ENCODE data around the gene ROR1.
A peak's percentile ranks its signal among the peaks of the same experiment; 100 is the strongest.

The ROR1 gene

GRCh38 chr1:64161357-64161941 lies 387.6 kb downstream of the ROR1 start:
- peak; percentile 41 for DNase-seq

DNA sequence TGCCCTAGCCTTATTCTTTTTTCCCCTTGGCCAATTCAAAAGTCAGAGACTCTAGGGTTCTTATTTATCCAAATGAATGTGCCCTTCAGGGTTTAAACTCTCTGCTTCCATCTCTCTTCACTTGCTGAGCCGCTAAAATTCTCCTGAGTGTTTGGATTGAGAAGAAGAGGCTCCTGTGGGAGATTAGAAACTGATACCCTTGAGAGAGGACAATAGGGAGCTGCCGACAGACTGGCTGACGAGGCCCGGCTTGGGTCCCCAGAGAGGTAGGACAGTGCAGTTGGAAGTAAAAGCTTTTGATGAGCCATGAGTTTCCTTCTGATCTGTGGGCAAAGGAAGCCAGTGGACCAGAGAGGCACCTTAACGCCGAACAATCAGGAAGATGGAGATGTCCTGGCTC lies 388.3 kb downstream of the ROR1 start:
- no peak for DNase-seq

DNA sequence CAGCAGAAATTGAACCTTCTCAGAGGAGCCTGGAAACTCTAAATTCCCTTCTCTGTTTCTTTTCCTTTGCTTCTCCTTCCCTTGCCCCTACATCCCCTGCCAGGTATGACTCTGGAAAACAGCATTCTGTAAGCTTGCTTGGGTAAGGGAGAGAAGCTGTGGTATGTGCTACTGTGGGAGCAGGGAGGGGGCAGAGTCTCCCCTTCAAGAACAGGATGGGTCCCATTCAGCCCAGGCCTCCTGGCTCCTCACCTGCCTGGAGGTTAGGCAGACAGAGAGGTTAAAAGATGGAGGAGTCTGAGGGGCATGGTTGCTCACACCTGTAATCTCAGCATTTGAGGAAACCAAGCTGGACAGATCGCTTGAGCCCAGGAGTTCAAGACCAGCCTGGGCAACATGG lies 389.0 kb downstream of the ROR1 start:
- no peak for DNase-seq

- no peak for DNase-seq
Measured at GRCh38 chr1:64163431-64163830, 389.6 kb downstream of the ROR1 start.

DNA sequence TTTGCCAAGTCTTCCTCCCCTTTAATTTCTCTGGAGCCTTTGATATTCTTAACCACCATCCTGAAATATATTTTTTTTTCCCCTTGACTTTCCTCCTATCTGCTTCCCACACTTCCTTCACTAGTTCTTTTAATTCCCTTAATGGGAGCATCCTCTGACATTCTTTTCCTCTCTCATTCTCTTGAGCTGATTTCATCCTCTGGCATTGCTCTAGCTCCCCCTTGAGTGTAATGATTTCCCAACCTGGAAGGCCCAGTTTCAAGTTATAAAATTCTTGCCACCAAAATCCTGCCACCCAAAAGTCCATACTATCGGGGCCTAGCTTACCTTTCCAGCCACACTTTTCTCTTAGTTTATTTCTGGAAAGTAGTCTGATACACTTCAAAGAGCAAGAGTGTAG lies 390.2 kb downstream of the ROR1 start:
- peak; percentile 50 for DNase-seq

- DNase-seq, result no peak
Measured at GRCh38 chr1:64166629-64167028, 392.8 kb downstream of the ROR1 start.

- no peak for DNase-seq
Measured at GRCh38 chr1:64167176-64167575, 393.4 kb downstream of the ROR1 start.

DNA sequence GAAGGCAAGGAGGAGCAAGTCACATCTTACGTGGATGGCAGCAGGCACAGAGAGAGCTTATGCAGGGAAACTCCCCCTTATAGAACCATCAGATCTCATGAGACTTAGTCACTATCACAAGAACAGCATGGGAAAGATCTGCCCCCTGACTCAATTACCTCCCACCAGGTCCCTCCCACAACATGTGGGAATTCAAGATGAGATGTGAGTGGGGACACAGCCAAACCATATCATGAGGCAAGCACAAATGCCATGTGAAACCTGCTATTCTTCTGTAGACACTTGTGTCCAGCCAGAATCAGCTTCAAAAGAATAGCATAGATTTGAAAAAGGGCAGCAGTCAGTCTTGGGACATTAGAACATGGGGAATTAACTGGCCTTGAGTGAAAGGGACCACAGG lies 397.4 kb downstream of the ROR1 start:
- DNase-seq, result peak; percentile 6

GRCh38 chr1:64171797-64172281 lies 398.0 kb downstream of the ROR1 start:
- peak; percentile 55 for DNase-seq

GRCh38 chr1:64172458-64172983 lies 398.7 kb downstream of the ROR1 start:
- DNase-seq, result peak; percentile 60

DNA sequence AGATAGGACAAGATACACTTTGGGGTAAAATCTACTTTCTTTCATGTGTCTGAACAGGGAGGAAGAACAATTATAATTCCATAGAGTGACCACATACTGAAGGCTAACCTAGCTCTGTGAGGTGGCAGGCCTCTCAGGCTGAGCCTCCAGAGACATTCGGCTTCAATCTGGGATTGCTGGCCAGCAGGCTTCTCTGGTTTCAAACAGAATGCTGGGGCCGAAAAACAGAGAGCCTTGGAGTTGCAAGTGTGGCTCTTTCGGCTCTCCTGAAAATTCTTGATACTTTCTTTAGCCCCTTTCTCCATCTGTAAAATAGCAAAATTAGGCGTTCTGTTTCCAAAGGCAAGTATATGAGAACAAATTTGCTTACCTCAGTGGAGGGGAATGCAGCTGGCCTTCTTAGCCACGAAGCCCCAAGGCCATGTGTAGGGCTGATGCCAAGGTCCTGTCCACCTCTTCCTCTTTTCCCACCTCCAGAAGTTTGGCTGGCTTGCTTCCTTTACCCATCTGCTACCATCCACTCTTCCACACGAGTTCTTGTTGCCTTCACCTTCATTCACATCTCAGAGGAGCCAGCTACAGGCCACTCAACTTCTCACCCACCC lies 399.6 kb downstream of the ROR1 start:
- peak; percentile 55 for DNase-seq

DNA sequence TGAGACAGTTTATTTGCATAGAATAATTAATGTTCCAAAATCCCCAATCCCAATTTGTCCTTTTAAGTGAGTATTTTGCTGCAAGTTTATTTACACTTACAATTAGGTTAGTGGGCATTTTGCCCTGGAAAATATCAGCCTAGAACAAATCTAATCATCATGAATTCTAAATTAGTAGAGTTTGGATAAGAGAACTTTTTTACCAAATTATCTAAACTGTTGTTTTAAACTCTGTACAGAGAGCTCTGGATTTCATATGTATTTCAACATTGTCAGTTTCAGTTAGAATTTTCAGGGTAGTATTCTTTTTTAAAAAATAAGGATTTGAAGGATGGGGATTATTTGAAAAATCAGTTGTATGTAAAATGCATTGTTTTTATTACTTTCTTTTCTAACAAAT lies 401.8 kb downstream of the ROR1 start:
- no peak for DNase-seq

GRCh38 chr1:64176659-64177058 lies 402.8 kb downstream of the ROR1 start:
- no peak for DNase-seq

GRCh38 chr1:64179588-64179987 lies 405.8 kb downstream of the ROR1 start:
- no peak for DNase-seq

- no peak for DNase-seq
Measured at GRCh38 chr1:64182207-64182606, 408.4 kb downstream of the ROR1 start.

GRCh38 chr1:64183395-64184002 lies 409.7 kb downstream of the ROR1 start:
- peak; percentile 8 for DNase-seq

GRCh38 chr1:64184003-64184440 lies 410.2 kb downstream of the ROR1 start:
- peak; percentile 63 for DNase-seq

DNA sequence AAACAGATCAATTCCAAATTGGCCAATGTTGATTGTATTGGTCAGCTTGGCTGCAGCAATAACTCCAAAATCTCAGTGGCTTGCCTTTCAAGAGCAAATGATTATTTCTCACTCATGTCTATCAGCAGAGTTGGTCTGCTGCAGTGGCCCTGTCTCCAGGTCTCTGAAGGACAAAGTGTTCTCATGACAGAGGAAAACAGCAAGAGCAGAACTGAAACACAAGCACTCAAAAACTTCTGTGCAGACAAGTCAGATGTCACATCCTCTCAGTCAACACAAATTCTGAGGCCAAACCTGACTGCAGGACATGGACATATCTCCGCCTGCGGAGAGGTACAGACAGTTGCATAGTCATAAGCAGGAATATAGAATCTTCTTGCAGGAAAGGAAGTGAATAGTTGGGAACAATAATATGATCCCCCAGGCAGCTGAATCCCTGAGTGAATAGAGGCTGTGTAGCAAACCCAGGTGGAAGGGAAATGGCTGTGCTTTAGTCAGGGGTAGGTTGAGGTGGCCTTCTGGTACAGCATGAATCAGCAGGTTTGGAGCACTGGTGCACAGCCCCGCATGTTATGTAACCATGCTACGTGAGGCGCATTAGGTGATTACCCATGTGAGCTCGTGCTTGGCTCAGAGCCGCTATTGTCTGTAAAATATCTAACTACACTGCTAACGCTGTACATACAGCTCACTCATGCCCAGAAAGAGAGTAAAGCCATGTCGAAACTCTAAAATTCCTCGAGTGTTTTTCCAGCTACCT lies 412.5 kb downstream of the ROR1 start:
- no peak for DNase-seq

GRCh38 chr1:64186898-64187280 lies 413.1 kb downstream of the ROR1 start:
- DNase-seq, result no peak

GRCh38 chr1:64187646-64188045 lies 413.8 kb downstream of the ROR1 start:
- DNase-seq, result no peak

- no peak for DNase-seq
Measured at GRCh38 chr1:64192290-64192689, 418.5 kb downstream of the ROR1 start.

- DNase-seq, result no peak
Measured at GRCh38 chr1:64194168-64195080, 420.6 kb downstream of the ROR1 start.

- no peak for DNase-seq
Measured at GRCh38 chr1:64195081-64195395, 421.2 kb downstream of the ROR1 start.

Measured in EL (cell line).